ENCODE measurements around the gene REN. TPM values are rescaled to one million over a fixed set of nuclear protein-coding genes. Genes with fewer than 3 reads are reported as not detected.

REN gene
- total and polyA plus RNA-seq, 2 experiments from 2014 or later = not detected

DNA sequence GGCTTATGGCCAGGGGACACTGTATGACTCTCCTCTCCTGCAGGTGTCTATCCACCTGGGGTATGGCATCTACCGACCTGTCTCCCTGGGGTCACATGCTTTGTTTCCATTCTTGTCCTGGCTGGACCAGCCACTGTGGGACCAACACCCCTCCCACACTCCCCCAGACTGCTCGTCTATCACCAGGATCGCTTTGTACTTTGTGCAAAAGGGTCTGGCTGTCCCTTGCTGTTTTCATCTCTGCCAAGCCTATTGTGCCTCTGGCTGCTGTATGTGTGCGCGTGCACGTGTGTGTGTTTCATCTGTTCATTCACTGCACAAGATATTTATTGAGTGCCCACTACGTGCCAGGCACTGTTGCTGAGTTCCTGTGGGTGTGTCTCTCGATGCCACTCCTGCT, 39.8 kb downstream of the REN start (continued):
- TF ChIP-seq, protein P1, sequence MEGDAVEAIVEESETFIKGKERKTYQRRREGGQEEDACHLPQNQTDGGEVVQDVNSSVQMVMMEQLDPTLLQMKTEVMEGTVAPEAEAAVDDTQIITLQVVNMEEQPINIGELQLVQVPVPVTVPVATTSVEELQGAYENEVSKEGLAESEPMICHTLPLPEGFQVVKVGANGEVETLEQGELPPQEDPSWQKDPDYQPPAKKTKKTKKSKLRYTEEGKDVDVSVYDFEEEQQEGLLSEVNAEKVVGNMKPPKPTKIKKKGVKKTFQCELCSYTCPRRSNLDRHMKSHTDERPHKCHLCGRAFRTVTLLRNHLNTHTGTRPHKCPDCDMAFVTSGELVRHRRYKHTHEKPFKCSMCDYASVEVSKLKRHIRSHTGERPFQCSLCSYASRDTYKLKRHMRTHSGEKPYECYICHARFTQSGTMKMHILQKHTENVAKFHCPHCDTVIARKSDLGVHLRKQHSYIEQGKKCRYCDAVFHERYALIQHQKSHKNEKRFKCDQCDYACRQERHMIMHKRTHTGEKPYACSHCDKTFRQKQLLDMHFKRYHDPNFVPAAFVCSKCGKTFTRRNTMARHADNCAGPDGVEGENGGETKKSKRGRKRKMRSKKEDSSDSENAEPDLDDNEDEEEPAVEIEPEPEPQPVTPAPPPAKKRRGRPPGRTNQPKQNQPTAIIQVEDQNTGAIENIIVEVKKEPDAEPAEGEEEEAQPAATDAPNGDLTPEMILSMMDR (conservative IDR thresholded peaks at IDR 0.05; ENCODE audit: low read depth in 2 of 2) = no peak
- no peak for TF ChIP-seq EZH2phosphoT487 (IDR thresholded peaks at IDR 0.05; ENCODE audit: unreplicated experiment)
- TF ChIP-seq, protein P2, sequence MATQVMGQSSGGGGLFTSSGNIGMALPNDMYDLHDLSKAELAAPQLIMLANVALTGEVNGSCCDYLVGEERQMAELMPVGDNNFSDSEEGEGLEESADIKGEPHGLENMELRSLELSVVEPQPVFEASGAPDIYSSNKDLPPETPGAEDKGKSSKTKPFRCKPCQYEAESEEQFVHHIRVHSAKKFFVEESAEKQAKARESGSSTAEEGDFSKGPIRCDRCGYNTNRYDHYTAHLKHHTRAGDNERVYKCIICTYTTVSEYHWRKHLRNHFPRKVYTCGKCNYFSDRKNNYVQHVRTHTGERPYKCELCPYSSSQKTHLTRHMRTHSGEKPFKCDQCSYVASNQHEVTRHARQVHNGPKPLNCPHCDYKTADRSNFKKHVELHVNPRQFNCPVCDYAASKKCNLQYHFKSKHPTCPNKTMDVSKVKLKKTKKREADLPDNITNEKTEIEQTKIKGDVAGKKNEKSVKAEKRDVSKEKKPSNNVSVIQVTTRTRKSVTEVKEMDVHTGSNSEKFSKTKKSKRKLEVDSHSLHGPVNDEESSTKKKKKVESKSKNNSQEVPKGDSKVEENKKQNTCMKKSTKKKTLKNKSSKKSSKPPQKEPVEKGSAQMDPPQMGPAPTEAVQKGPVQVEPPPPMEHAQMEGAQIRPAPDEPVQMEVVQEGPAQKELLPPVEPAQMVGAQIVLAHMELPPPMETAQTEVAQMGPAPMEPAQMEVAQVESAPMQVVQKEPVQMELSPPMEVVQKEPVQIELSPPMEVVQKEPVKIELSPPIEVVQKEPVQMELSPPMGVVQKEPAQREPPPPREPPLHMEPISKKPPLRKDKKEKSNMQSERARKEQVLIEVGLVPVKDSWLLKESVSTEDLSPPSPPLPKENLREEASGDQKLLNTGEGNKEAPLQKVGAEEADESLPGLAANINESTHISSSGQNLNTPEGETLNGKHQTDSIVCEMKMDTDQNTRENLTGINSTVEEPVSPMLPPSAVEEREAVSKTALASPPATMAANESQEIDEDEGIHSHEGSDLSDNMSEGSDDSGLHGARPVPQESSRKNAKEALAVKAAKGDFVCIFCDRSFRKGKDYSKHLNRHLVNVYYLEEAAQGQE (IDR thresholded peaks at IDR 0.05; ENCODE audit: unreplicated experiment) = no peak
- TF ChIP-seq NANOG (IDR thresholded peaks at IDR 0.05; ENCODE audit: borderline replicate concordance) = no peak
- TF ChIP-seq, protein P3, sequence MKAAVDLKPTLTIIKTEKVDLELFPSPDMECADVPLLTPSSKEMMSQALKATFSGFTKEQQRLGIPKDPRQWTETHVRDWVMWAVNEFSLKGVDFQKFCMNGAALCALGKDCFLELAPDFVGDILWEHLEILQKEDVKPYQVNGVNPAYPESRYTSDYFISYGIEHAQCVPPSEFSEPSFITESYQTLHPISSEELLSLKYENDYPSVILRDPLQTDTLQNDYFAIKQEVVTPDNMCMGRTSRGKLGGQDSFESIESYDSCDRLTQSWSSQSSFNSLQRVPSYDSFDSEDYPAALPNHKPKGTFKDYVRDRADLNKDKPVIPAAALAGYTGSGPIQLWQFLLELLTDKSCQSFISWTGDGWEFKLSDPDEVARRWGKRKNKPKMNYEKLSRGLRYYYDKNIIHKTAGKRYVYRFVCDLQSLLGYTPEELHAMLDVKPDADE (IDR thresholded peaks at IDR 0.05) = no peak
- TF ChIP-seq ZNF331 (CRISPR knock-in tag; IDR thresholded peaks at IDR 0.05; ENCODE audit: low read depth) = no peak

DNA sequence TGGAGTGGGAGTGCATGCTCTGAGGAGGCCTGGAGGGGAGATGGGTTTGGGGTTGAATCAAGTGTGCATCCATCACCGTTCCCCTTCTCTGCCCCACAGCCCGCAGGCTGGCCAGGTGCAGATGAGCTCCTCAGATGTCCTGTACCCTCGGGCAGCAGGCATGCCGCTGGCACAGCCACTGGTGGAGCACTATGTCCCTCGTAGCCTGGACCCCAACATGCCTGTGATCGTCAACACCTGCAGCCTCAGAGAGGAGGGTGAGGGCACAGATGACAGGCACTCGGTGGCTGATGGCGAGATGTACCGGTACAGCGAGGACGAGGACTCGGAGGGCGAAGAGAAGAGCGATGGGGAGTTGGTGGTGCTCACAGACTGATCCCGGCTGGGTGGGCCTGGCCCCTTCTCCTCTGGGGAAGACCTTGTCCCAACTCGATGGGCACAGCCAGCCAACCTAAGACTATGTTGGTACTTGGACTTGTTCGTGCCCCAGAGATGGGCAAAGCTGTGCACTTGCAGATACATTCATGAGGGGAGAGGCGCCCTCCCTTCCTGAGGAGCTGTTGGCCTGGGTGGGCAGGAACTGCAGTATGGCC, 40.3 kb downstream of the REN start:
- Histone ChIP-seq H3K79me2 (replicated peaks; ENCODE audit: insufficient read depth) (no peaks in the 10 kb centered on the region), H2AFZ (no peak overlapping the region), H3K4me2 (no peak overlapping the region), H3K27me3 (ENCODE audit: insufficient read depth) (no peaks in the 10 kb centered on the region), H3K4me1 (ENCODE audit: insufficient read depth) (peaks cover 25% of the 10 kb centered on the region), H3K27ac (ENCODE audit: low read depth) (no peak overlapping the region), H4K20me1 (replicated peaks; ENCODE audit: insufficient read depth) (peaks cover 20% of the 10 kb centered on the region), H3F3A (replicated peaks; ENCODE audit: low read depth) (0 out of 2 replicates have a peak, but pooled peaks cover 25% of the 10 kb centered on the region), H3K4me3 (no peak overlapping the region), H3K9me2 (ENCODE audit: insufficient read depth) (no peaks in the 10 kb centered on the region), H3K36me3 (ENCODE audit: insufficient read depth) (peaks cover 33% of the 10 kb centered on the region)
- Mint-ChIP-seq H3K36me3 (ENCODE audit: low read depth) (peaks cover 63% of the 10 kb centered on the region), H3K27ac (no peak overlapping the region), H3K27me3 (ENCODE audit: insufficient read depth, low read depth, poor library complexity) (peaks cover 16% of the 10 kb centered on the region), H3K4me1 (peaks cover 45% of the 10 kb centered on the region), H3K4me3 (no peak overlapping the region; the same call in 2 of the 3 replicates), H3K9me3 (no peaks in the 10 kb centered on the region)
- DNase-seq (ENCODE audit: low spot score) (no peak), ATAC-seq (no peak)
- TF ChIP-seq ZNF331 (CRISPR knock-in tag; IDR thresholded peaks at IDR 0.05; ENCODE audit: low read depth) = no peak
- TF ChIP-seq ZNF114 (CRISPR knock-in tag; IDR thresholded peaks at IDR 0.05) = no peak

Measured in GM23338 (cell line).